Omental fat pad (tissue), 4 donors: ENCODE measurements around the gene SENP1. TPM values are rescaled to one million over a fixed set of nuclear protein-coding genes. Genes with fewer than 3 reads are reported as not detected.

Experiments
- ATAC-seq: fragments of 150-250 bp; one replicate; pipeline ENCODE4 v1.9.1; 2016; ENCODE audit warnings: mild to moderate bottlenecking, moderate library complexity; ENCODE audit not compliant: low FRiP score
- DNase-seq: peaks from one replicate; pipeline ENCODE4 v3.0.0-alpha.2; 2019; ENCODE audit warnings: low spot score
- CTCF ChIP-seq, 3 donors: fragments of 450-650 bp; IDR thresholded peaks; one replicate each; pipeline ENCODE4 v1.5.1; 2016 to 2017; ENCODE audit warnings: antibody characterized with exemption in 3 of 3, mild to moderate bottlenecking in 3 of 3, moderate library complexity in 2 of 3
- total RNA-seq, 4 donors: library from RNA; depleted of rRNA; stranded (reverse); fragments of >200 nt; gene quantifications; one replicate each; pipeline ENCODE4 v1.1.0, GENCODE V29; 2016

Gene SENP1
- total RNA-seq = 10 to 100 TPM; 13.6 to 23.0 (median 18.2) TPM

GRCh38 chr12:48105867-48106680 lies at the start of gene SENP1:
SENP1 (minus strand) TSS chr12:48106079; CDS start chr12:48101472, 4,607 bp downstream.
- no peak for TF ChIP-seq CTCF (IDR thresholded peaks at IDR 0.05)
- ATAC-seq = peak; percentile 97

GRCh38 chr12:48151103-48151771 lies 45.4 kb upstream of the SENP1 start:
- ATAC-seq = no peak
- no peak for TF ChIP-seq CTCF (IDR thresholded peaks at IDR 0.05)
- DNase-seq = no peak

More at GRCh38 chr12:48105867-48106680, at the start of gene SENP1:
- DNase-seq = peak; percentile 65

- no peak for TF ChIP-seq CTCF (IDR thresholded peaks at IDR 0.05)
- no peak for DNase-seq
- no peak for ATAC-seq
Observed at GRCh38 chr12:48145981-48146380, 40.1 kb upstream of the SENP1 start.

- ATAC-seq (no peak), DNase-seq (no peak)
- no peak for TF ChIP-seq CTCF (IDR thresholded peaks at IDR 0.05)
Observed at GRCh38 chr12:48143898-48144297, 38.0 kb upstream of the SENP1 start.

GRCh38 chr12:48142818-48143674 lies 37.2 kb upstream of the SENP1 start:
- no peak for TF ChIP-seq CTCF (IDR thresholded peaks at IDR 0.05)
- DNase-seq (no peak), ATAC-seq (no peak)

GRCh38 chr12:48135027-48135426 lies 29.1 kb upstream of the SENP1 start:
- TF ChIP-seq CTCF (IDR thresholded peaks at IDR 0.05) = no peak
- no peak for DNase-seq

More at GRCh38 chr12:48135027-48135426, 29.1 kb upstream of the SENP1 start:
- no peak for ATAC-seq
